Smooth muscle cell of the brain vasculature (primary cell): ENCODE results near the gene VEGFA.

ENCODE experiments used
- DNase-seq: peaks from one replicate; pipeline ENCODE4 v3.0.0-alpha.2; 2012; ENCODE audit warnings: low read depth, low spot score

The VEGFA gene

DNA sequence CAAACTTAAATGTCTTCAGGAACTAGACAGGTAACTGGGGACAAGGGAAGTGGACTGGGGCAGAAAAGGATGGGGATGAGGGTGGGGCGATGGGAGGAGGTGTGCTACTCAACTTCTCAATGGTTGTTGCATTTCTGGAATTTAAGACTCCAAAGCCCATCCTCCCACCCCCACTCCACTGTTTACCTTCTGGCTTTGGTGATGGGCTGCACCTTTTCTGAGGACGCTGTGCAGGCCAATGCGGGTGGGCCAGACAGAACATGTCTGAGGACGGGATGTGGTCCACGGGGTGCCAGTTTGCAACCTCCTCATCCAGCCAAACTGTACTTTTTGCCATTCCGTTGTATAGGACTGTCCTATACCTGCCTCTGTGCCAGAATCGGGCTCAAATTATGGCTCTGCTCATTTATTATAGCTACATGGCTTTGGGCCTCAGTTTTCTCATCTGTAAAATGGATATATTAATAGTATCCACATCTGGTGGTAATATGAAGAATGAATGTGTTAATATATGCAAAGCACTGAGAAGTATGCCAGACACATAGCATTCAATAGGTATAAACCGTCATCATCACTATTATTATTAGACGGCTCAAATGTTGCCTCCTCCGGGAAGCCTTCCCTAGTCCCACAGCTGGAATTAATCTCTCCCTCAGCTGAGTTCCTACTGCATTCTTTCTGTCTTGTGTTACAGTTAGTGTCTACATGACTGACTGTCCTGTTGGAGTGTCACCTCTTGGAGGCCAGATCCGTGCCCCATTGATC lies 31.0 kb upstream of the VEGFA start:
- DNase-seq = no peak

DNA sequence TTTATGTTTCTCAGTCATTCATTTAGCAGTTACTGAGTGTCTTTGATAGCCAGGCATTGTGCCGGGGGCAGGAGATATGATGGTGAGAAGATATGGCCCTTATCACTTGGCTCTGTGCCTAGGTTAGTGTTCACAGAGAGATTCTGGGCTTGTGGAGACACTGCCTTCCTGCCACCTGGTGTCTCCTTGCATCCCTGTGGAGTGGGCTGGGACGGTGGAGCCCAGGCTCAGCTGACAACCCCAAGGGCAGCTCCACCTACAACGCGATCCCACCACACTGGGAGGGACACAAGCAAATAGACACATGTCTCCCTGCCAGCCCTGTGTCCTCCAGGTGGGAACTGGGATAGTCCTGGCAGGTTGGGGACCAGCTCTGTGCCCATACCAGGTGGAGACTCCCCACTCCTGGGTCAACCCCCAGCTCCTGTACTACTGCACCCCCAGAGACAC lies 30.3 kb upstream of the VEGFA start:
- DNase-seq = no peak

DNA sequence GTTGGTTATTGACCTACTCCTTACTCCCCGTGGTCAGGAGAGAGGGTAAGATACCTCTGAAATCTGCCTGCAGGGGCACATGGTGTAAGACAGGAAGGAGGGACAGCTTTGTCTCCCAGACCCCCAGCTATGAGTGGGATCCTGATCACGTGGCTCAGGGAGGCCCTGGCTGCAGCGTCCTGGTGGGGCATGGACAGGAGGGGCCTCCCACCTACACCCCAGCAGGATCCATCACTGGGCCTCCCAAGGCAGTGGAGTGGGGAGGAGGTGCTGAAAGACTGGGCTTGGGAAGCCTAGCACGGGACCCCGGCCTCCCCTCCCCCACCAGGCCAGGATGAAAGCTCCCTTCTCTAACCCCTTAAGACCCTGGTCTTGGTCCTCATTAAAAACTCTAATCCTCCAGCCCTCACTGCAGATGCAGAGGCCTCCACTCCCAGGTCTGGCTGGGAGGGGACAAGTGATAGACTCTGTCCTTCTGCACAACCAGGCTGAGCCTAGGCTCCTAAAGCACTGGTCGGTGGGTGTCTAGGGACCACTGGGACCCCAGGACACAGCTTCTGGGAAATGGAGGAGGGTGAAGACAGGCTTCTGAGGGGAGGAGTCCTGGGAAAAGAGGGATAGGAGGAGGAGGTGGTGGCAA lies 29.6 kb upstream of the VEGFA start:
- no peak for DNase-seq

DNA sequence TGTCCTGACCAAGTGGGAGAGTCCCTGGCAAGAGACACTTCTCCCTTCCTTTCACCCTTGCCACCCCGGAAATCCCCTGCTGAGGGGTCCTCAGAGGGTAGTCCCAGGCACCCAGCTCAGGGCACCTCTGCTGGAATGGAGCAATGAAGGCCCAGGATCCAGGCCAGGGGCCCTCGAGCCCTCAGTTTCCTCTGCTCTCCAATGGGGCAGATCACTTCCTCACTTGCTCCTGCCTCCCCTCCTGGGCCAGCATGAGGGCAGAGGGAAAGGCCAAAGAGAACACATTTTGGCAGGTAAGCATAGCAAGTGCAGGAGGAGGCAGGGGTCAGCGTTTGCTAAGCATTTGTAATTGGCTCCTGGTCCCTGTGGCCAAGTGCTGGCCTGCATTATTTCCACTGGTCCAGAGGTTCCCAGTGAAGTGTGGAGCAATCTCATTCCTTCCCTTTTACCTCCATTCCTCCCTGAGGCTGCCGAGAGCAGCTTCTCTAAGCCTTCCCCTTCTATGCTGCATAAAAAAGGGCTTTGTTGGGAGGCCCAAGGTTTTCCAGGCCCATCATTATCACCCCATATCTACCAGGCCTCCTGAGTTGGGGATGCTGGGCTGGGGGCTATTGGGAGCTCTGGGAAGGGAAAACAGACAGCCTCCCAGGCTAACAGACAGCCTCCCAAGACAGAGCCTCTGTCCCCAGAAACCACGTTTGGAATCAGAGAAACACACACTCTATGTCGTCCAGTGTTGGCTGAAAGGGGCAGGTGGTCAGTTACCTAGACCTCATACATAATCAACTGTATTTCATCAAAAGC lies 28.8 kb upstream of the VEGFA start:
- no peak for DNase-seq

DNA sequence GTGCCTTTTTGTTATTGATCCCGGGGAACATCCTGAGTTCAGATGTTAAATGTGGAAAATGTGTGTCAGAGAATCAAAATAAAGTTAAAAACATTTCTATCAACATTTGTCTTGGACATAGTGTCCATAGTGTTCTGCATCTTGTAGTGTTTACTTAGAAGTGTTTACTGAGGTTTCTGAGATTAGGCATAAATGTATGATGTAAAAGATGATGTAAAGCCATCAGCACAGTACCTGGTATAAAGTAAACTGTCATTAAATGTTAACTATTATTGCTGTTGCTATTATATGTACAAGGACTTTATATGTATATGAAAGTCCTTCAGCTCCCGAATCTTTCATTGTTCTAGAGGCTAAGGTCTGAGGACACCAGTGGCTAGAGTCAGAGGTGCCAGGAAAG lies 28.2 kb upstream of the VEGFA start:
- DNase-seq = no peak

DNA sequence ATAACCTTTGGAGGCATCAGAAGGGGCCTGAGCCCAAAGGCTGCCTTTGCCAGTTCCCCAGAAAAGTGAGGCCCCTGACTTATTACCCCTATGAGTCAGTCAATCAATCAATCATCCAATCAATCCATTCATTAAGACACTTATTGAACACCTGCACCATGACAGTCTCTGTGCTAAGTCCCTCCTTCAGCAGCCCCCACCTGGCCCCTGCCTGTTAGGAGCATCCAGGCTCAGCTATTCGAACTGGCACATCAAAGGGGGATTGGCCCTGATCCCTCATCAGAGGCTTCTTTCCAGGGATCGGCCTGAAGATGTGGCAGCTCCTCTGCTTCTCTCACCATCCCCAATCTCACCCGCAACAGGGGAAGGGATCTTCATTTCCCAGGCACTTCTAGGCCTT lies 27.7 kb upstream of the VEGFA start:
- no peak for DNase-seq

DNA sequence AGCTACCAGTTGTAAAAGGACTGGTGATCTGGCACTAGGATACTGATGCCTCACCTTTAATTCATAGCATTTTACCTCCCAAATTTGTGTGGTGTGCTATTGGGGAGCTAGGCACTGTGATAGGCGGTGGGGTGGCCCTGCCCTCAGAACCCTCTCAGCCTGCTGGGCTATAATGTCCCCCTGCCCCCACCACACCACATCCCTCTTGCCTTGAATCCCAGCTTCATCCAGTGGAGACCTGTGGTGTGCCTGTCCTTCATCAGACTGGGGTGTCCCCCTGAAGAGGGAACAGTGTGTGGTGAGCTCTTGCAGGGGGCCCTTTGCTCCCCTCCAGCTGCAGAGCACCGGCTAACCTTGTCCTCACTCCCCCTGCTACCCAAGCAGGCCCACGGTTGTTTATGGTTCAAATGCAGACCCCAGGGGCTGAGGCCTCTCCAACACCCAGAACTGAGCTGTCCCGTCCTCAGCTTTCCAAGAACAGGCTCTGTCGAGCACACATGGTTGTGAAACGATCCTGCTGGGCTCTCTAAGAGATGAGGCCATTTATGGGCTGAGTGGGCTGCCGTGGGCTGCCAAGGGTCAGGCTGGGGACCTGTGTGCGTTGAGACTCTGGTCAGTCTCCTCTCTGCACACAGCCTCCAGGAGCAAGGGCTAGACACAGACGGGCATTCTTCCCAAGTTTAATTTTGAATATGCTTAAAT lies 26.9 kb upstream of the VEGFA start:
- no peak for DNase-seq

DNA sequence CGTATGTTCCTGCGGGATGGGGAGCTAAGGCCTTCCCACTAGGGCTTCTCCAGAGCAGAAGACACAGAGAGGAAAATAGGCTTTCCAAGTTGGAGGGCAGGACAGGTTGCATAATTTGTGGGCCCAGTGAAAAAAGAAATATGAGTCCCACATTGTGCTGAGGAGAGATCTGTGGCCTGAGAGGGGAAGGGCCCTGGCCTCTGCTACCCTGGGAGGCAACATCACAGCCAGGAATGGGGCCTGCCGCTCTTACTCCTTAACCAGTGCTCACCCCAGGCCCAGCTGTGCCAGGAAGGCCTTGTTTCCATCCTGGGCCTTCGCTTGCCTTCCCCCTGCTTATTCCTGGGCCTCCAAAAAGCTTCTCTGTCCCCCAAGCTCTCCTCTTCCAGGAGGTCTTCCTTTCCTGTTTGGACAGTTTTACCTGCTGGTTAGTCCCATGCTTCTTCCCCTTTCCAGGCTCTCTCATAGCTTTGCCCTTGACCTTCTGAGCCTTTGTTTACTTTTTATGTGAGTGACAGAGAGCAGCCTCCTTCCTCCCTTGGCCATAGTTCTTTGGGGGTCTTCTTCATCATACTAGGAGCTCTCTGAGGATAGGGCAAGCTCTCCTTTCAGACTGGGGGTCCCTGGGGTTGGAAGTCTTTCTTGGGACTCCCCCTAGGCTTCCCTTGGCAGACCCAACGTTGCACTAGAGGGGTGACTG lies 26.2 kb upstream of the VEGFA start:
- no peak for DNase-seq

DNA sequence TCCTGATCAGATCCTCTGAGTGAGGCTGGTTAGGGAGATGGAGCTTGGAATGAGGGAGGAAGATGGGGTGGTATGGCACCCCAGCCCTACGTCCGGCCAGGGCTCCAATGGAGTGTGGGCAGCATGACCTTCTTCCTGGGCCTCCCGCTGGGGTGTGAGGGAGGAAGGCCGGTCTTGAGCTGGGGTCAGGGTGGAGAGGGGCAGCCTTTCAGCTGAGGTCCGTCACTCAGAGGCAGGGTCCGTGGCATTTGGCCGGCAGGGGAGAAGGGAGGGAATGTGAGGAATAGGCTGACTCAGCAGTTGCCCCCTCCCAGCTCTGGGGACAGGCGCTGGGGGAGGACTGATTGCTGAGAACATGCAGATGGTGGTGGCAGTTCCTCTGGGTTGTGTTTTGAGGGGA lies 25.5 kb upstream of the VEGFA start:
- DNase-seq = no peak

DNA sequence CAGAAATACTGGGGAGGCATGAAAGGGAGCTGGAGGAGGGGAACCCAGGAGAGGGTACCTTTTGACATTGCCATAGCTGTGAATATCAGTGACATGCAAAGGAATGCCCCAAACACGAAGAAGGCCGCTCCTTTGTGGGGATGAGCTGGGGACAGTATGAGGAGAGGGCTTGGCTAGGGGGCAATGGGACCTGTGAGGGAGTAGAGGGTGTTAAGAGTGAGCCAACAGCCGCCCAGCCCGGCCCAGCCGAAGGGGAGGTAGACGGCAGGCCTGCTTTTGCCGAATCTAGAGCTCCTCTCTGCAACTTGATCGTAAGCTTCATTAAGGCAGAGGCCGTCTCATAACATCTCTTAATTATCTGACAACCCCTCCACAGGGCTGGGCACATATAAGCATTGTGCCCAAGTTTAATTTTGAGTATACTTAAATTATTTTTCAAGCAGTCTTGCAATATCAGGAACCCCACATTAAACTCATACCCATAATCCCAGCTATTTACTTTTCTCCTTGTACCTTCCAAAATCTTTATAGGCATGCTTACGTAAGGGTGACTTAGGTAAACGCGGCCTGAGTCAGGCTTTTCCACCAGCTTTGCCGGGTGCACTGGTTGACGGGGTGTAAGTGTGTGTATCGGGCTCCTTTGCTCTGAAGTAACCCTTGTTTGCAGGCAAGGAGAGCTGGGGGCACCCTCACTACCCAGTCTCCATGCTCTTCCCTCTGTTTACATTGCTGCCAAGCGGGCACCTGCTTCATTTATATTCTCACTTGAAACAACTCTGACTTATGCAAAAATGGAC lies 24.9 kb upstream of the VEGFA start:
- no peak for DNase-seq

DNA sequence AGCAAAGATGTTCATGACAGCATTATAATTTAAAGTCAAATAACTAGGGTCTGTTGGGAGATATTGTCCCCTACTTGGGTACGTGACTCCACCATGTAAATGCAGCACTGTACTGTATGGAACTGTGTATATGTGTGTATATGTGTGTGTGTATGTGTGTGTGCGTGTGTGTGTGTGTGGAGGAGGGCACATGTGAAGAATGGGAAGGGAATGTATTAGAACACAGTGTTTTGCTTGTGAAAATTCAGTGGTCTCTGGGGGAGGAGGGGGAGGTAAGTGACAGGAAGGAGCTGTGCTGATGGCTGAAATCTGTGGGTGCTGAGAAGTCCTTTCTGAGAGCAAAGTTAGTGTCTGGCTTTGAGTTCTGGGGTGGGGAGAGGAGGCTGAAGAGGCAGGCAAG lies 23.9 kb upstream of the VEGFA start:
- no peak for DNase-seq

DNA sequence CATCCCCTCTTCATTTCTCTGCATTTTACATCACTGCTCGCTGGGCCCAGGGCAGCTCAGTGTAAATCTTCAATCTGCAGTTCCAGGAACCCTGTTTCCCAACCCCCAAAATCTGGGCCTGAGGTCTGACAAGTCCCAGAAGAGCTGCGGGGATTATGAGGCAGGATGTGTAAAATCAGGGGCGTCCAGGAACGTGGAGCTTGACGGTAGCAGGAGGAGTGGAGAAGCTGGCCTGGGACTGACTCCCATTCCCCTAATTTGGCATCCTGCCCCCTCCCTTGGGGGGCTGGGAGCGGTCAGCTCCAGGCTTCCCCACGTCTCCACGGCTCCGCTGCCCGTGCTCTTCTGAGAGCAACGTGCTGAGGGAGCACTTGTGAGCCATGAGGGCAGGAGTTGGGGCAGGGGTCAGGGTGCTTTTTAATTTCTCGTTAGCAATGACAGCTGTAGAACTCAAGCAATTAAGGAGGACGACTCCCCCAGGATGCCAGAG lies 23.4 kb upstream of the VEGFA start:
- no peak for DNase-seq

DNA sequence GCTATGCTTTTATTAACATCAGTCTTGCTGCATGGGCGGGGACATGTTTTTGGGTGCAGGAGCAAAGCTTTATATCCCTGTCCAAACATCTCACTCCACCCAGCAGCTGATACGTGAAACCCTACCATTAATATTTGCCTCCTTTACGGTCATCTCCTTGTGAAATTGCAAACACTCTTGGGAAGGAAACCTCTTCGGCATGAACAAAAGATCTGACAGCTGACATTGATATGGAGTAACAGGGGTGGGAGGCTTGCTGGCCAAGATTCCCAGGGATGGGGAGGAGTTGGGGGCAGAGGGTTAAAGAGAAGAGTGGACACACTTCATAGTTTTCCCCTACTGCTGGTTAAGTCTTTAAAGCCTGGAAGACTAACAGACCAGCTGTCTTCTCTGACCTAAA lies 22.2 kb upstream of the VEGFA start:
- no peak for DNase-seq

DNA sequence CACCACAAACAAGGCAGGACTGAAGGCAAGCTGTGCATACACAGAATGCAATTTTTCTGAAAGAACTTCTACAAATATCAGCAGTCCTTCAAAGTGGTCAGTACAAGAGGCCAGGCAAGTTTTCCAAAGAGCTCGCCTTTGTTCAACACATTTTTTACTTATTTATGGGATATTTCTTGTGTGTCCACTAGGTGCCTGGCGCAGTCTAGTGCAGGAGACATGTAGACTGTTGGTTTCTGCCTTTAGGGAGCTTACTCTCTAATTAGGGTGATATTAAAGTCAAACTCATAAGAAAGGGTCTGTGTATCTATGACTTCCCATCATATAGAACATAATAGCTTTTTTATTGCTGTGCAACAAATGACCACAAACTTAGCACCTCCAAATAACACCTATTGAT lies 21.2 kb upstream of the VEGFA start:
- DNase-seq = no peak

DNA sequence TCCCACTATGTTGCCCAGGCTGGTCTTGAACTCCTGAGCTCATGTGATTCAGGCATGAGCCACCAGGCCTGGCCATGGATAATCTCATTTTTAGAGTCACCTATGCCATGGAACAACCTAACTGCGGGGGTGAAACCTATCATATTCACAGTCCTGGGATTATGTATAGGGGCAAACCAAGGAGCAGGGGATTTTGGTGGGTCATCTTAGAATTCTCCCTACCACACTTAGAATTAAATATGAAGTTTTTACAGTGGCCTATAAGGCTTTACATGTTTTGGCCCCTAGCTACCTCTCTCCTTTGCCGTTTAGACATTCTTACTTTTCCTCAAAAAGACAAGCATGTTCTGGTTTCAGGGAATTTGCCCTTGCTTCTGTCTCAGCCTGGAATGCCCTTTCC lies 20.6 kb upstream of the VEGFA start:
- DNase-seq = no peak

DNA sequence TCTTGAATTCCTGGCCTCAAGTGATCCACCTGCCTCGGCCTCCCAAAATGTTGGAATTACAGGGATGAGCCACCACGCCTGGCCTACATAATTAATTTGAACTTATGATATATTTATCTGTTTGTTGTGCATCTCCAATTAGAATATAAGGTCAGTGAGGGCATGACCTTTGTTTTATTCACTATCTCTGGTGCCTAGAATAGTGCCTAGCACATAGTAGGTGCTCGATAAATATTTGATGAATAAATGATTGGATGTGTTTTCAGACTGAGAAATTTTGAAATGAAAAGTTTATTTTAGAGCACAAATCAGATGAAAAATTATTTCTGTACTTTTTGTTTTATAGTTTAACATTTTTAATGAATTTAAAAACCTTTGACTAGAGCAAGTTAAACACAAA lies 19.4 kb upstream of the VEGFA start:
- no peak for DNase-seq

DNA sequence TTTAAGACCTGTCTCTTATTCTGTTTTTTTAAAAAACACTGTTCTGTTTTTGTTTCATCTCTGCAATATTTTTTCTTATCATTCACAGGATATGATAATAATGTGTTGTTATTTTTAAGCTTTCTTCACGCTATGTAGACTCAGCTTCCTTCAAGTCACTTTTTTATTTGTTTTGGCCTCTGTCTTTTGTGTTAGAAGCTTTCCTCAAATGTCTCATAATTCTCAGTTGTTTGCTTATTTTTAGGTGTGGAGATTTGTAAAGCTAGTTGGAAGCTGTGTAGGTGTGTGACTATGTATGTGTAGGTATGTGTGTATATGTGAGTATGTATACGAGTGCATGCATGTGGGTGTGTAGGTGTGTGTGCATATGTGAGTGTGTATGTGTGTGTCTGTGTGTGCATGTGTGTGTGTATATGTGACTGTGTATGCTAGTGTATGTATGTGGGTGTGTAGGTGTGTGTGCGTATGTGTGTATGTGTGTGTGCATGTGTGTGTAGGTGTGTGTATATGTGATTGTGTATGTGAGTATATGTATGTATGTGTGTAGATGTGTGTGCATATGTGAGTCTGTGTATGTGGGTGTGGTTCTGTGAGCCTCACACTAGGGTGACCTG lies 16.3 kb upstream of the VEGFA start:
- no peak for DNase-seq

DNA sequence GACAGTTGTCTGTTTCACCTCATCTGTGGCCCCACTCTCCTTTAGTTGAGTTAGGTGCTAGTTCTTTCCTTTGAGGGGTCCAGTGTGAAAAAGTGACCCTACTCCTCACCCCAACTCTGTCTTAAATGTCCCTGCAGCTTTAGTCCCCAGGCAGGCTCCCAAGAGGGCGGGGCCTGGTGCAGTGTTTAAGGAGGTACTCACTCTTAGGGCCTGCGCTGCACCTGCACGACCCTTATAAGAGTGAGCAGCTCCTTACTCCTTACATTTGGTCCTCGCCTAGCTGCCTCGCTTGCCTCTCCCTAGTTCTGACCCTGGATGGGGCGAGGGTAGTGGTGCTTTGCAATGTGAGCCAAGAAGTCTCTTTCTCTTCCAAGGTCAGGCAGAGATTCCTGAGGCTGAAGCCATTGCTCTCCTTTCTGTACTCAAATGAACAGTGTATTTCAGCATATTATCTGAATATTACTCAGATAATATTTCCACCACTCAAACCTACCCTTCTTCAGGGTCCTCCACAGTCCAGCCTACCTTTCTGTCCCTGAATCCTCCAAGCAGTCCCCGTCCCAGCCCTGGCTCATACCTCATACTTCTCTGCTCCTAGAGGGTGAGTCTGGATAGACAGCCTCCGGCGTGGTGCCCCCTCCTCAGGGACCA lies 11.9 kb upstream of the VEGFA start:
- DNase-seq = no peak

DNA sequence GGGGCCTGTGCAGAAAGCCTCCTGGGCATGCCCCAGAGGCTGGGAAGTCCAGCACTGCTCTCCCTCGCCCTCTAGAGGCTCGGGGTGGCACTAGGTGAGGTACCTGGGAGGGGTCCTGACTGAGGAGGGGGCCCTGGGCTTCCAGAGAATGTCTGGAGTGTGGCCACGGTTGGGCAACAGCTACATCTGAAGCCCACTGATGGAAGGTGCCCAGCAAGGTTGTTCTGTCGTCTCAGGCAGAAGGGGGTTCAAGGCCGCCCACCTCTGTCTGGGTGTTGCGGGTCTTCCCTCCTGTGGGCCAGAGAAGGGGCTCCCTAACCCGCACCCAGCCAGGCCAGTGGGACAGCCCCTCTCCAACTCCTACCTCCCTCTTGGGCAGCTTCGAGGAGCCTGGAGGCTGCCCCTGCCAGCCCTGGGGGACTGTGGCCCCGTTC lies 11.4 kb upstream of the VEGFA start:
- DNase-seq = no peak
